Measurements from ENCODE around the gene CD4.

- TF ChIP-seq CTCF (IDR thresholded peaks at IDR 0.05 in 4 of 5, conservative IDR thresholded peaks at IDR 0.05 in 1 of 5) = no peak
- TF ChIP-seq POLR2A (IDR thresholded peaks at IDR 0.05) = no peak
Observed at GRCh38 chr12:6836851-6837250, 47.5 kb downstream of the CD4 start.
